Measurements from ENCODE around the gene IFNA5. TPM values are rescaled to one million over a fixed set of nuclear protein-coding genes. Genes with fewer than 3 reads are reported as not detected.

IFNA5 gene
- total RNA-seq, 2 experiments from 2014 or later: not detected

DNA sequence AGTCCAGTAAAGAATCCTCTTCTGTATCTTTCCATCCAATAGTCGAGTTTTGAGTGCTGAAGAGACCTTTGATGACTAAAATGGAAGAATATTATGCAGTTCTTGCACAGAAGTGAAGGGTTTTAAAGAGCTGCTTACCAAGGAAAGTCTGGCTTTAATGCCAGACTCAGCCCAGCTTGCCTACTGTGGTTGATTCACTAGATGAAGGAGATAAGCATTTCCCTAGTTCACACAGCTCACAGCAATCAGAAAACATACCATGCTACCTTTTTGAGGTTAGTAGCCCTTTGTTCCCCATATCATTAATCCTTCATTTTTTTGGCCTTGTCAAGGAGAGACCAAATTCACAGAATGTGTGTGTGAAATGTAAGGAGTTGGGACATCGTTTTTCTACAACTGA is 15.3 kb downstream of the IFNA5 start:
- no peaks in the 10 kb centered on the region for H4K20me1 ChIP-seq (ENCODE audit: insufficient read depth, low read length)
- intact Hi-C loops (cut with micrococcal nuclease; ENCODE audit: unreplicated experiment): no loop called here
- no peak overlapping the region for H3K4me2 ChIP-seq (ENCODE audit: low read length)
- no peaks in the 10 kb centered on the region for H3K9me2 ChIP-seq (ENCODE audit: insufficient read depth, low read length)
- no TSS peak for BruUV-seq (replicated peaks)
- no peak overlapping the region for H2AFZ ChIP-seq (ENCODE audit: low read length)
- no peaks in the 10 kb centered on the region for H3K4me1 ChIP-seq (ENCODE audit: insufficient read depth, low read length, poor library complexity, severe bottlenecking)
- TF ChIP-seq EZH2phosphoT487 (IDR thresholded peaks at IDR 0.05; ENCODE audit: borderline replicate concordance, low read depth, low read length): no peak
- TF ChIP-seq, protein P1, sequence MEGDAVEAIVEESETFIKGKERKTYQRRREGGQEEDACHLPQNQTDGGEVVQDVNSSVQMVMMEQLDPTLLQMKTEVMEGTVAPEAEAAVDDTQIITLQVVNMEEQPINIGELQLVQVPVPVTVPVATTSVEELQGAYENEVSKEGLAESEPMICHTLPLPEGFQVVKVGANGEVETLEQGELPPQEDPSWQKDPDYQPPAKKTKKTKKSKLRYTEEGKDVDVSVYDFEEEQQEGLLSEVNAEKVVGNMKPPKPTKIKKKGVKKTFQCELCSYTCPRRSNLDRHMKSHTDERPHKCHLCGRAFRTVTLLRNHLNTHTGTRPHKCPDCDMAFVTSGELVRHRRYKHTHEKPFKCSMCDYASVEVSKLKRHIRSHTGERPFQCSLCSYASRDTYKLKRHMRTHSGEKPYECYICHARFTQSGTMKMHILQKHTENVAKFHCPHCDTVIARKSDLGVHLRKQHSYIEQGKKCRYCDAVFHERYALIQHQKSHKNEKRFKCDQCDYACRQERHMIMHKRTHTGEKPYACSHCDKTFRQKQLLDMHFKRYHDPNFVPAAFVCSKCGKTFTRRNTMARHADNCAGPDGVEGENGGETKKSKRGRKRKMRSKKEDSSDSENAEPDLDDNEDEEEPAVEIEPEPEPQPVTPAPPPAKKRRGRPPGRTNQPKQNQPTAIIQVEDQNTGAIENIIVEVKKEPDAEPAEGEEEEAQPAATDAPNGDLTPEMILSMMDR (conservative IDR thresholded peaks at IDR 0.05; ENCODE audit: low read length): no peak
- H3K9me3 ChIP-seq (ENCODE audit: low read length): no peaks in the 10 kb centered on the region
- H3K36me3 ChIP-seq (ENCODE audit: insufficient read depth, low read length): no peaks in the 10 kb centered on the region
- H3K27ac ChIP-seq (ENCODE audit: low read depth, low read length, poor library complexity, severe bottlenecking): no peak overlapping the region
- ChIA-PET POLR2A (interaction anchor here (0.5 to 0.7 kb wide), 2 partner anchors 13 to 158 kb away, joined by 4 read pairs; no protein-coding TSS in a partner anchor), CTCF (ENCODE audit: unreplicated experiment) (no interaction called here)
- H3K79me2 ChIP-seq (ENCODE audit: insufficient read depth, low read depth, low read length): no peaks in the 10 kb centered on the region
- no peak for DNase-seq (ENCODE audit: low spot score)
- no peak overlapping the region for H3K4me3 ChIP-seq (ENCODE audit: low read depth, low read length, poor library complexity, severe bottlenecking)

DNA sequence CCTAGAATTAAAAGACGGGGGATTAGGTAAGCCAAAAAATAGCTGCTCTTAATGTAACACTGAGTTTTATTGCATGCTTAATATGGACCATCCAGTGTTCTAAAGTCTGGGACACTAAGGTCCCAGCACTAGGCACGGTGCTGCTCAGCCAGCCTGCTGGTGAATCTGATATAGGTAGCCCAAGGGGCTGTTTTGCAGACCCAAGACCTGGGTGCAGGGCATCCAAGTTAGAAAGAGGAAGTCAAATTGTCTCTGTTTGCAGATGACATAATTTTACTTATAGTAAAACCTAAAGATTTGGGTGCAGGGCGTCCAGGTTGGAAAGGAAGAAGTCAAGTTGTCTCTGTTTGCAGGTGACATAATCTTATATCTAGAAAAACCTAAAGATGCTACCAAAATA is 17.8 kb downstream of the IFNA5 start:
- Histone ChIP-seq H4K20me1 (ENCODE audit: insufficient read depth, low read length) (no peaks in the 10 kb centered on the region), H3K4me1 (ENCODE audit: insufficient read depth, low read length, poor library complexity, severe bottlenecking) (no peaks in the 10 kb centered on the region), H3K4me2 (ENCODE audit: low read length) (no peak overlapping the region), H3K27ac (ENCODE audit: low read depth, low read length, poor library complexity, severe bottlenecking) (no peak overlapping the region), H3K4me3 (ENCODE audit: low read depth, low read length, poor library complexity, severe bottlenecking) (no peak overlapping the region), H3K9me2 (ENCODE audit: insufficient read depth, low read length) (no peaks in the 10 kb centered on the region), H3K79me2 (ENCODE audit: insufficient read depth, low read depth, low read length) (no peaks in the 10 kb centered on the region), H3K9me3 (ENCODE audit: low read length) (no peaks in the 10 kb centered on the region), H2AFZ (ENCODE audit: low read length) (no peak overlapping the region), H3K36me3 (ENCODE audit: insufficient read depth, low read length) (no peaks in the 10 kb centered on the region)
- CTCF ChIA-PET (ENCODE audit: unreplicated experiment): no interaction called here
- no peak for DNase-seq (ENCODE audit: low spot score)
- intact Hi-C loops (cut with micrococcal nuclease; ENCODE audit: unreplicated experiment): no loop called here
- no TSS peak for BruUV-seq (replicated peaks)
- POLR2A ChIA-PET: no interaction called here
- TF ChIP-seq, protein P1 (conservative IDR thresholded peaks at IDR 0.05; ENCODE audit: low read length): no peak
- TF ChIP-seq EZH2phosphoT487 (IDR thresholded peaks at IDR 0.05; ENCODE audit: borderline replicate concordance, low read depth, low read length): no peak

DNA sequence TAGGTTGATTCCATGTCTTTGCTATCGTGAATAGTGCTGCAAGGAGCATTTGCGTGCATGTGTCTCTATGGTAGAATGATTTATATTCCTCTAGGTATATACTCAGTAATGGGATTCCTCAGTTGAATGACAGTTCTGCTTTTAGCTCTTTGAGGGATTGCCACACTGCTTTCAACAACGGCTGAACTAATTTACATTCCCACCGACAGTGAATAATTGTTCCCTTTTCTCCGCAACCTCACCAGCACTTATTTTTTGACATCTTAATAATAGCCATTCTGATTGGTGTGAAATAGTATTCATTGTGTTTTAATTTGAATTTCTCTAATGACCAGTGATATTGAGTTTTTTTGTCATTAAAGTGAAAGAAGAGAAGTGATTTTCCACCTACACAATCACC is 18.5 kb downstream of the IFNA5 start:
- no peak overlapping the region for H2AFZ ChIP-seq (ENCODE audit: low read length)
- DNase-seq (ENCODE audit: low spot score): no peak
- no peaks in the 10 kb centered on the region for H3K79me2 ChIP-seq (ENCODE audit: insufficient read depth, low read depth, low read length)
- H3K9me2 ChIP-seq (ENCODE audit: insufficient read depth, low read length): no peaks in the 10 kb centered on the region
- no peaks in the 10 kb centered on the region for H4K20me1 ChIP-seq (ENCODE audit: insufficient read depth, low read length)
- H3K4me1 ChIP-seq (ENCODE audit: insufficient read depth, low read length, poor library complexity, severe bottlenecking): no peaks in the 10 kb centered on the region
- H3K36me3 ChIP-seq (ENCODE audit: insufficient read depth, low read length): no peaks in the 10 kb centered on the region
- no peak overlapping the region for H3K4me2 ChIP-seq (ENCODE audit: low read length)
- no peak overlapping the region for H3K27ac ChIP-seq (ENCODE audit: low read depth, low read length, poor library complexity, severe bottlenecking)
- POLR2A ChIA-PET: interaction anchor here (0.6 kb wide), 1 partner anchor 1144 kb away, joined by 3 read pairs; no protein-coding TSS in a partner anchor
- H3K4me3 ChIP-seq (ENCODE audit: low read depth, low read length, poor library complexity, severe bottlenecking): no peak overlapping the region
- TF ChIP-seq EZH2phosphoT487 (IDR thresholded peaks at IDR 0.05; ENCODE audit: borderline replicate concordance, low read depth, low read length): no peak
- TF ChIP-seq, protein P1 (conservative IDR thresholded peaks at IDR 0.05; ENCODE audit: low read length): no peak
- BruUV-seq (replicated peaks): no TSS peak
- no peaks in the 10 kb centered on the region for H3K9me3 ChIP-seq (ENCODE audit: low read length)
- intact Hi-C loops (cut with micrococcal nuclease; ENCODE audit: unreplicated experiment): no loop called here
- CTCF ChIA-PET (ENCODE audit: unreplicated experiment): no interaction called here

Measured in OCI-LY7 (cell line).